22Rv1 (cell line): Measurements from ENCODE around the gene MYCBP2.

ENCODE experiments used
- CTCF ChIP-seq: fragments of 450-650 bp; IDR thresholded peaks from 2 replicates; pipeline ENCODE4 v1.5.1; 2017; ENCODE audit warnings: mild to moderate bottlenecking
- ZFX ChIP-seq: fragments of 450-650 bp; IDR thresholded peaks from 2 replicates; pipeline ENCODE4 v1.6.1; 2017; ENCODE audit warnings: antibody characterized with exemption, borderline replicate concordance

DNA sequence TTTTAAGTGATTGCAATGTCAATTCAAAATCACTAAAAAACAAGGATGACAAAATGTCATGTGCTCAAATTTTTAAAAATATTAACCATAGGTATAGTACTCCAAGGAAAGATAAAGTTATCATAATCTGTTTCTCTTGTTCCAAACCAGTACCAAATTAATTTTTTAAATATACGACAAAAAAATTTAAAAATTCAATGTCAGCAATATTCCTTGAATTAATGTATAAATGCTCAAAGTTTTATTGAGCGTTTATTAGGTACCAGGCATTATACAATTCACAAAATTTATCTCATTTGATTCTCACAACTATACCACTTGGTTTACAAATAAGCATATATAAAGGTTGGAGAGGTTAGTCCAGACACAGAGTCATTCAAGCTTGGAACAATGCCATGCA, 64.7 kb downstream of the MYCBP2 start:
- TF ChIP-seq CTCF: no peak
- no peak for TF ChIP-seq ZFX
